PC-3 (cell line): ENCODE results near the gene SP3.

ENCODE experiments used
- EZH2 ChIP-seq: fragments of 300-600 bp; sonication (generic); IDR thresholded peaks from one replicate; pipeline ENCODE4 v1.6.1; 2017; ENCODE audit warnings: antibody characterized with exemption, mild to moderate bottlenecking, low read length; ENCODE audit not compliant: unreplicated experiment
- EZH2phosphoT487 ChIP-seq: fragments of 300-600 bp; sonication (generic); IDR thresholded peaks from 2 replicates; pipeline ENCODE4 v1.6.1; 2018; ENCODE audit warnings: mild to moderate bottlenecking, antibody characterized with exemption, low read length, borderline replicate concordance
- TF ChIP-seq, protein P1 (sequence below): fragments of 300-600 bp; sonication (generic); conservative IDR thresholded peaks from 2 replicates; pipeline ENCODE4 v1.5.1; 2017; ENCODE audit warnings: antibody characterized with exemption, low read depth, mild to moderate bottlenecking, low read length

DNA sequence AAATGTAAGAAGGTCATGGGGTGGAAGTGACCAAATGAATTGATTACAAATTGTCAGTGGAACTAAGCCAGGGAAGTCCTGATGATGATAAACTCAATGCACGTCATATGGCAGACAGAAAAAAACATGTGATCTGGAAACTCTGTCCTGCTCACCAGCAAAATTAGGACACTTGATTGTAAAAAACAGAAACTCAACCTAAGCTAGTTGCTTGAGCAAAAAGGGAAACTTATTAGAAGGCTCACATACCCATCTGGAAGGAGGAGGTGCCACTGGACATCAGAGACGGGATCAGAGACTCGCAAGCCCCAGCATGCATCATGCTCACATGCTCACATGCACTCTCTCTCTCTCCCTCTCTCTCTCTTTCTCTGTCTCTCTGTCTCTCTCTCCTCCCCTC, 96.8 kb downstream of the SP3 start:
- TF ChIP-seq, protein P1, sequence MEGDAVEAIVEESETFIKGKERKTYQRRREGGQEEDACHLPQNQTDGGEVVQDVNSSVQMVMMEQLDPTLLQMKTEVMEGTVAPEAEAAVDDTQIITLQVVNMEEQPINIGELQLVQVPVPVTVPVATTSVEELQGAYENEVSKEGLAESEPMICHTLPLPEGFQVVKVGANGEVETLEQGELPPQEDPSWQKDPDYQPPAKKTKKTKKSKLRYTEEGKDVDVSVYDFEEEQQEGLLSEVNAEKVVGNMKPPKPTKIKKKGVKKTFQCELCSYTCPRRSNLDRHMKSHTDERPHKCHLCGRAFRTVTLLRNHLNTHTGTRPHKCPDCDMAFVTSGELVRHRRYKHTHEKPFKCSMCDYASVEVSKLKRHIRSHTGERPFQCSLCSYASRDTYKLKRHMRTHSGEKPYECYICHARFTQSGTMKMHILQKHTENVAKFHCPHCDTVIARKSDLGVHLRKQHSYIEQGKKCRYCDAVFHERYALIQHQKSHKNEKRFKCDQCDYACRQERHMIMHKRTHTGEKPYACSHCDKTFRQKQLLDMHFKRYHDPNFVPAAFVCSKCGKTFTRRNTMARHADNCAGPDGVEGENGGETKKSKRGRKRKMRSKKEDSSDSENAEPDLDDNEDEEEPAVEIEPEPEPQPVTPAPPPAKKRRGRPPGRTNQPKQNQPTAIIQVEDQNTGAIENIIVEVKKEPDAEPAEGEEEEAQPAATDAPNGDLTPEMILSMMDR, result no peak
- no peak for TF ChIP-seq EZH2
- TF ChIP-seq EZH2phosphoT487, result no peak
